H1 (cell line): ENCODE measurements around the gene FRMD4B. TPM values are rescaled to one million over a fixed set of nuclear protein-coding genes. Genes with fewer than 3 reads are reported as not detected.

ENCODE experiments used
- CHD7 ChIP-seq: fragments of 300-600 bp; sonication (generic); IDR thresholded peaks from 2 replicates; pipeline ENCODE4 v1.7.1; 2012; ENCODE audit warnings: low read length, moderate library complexity, mild to moderate bottlenecking, inconsistent platforms; ENCODE audit not compliant: insufficient replicate concordance
- CTCF ChIP-seq, 3 experiments: IDR thresholded peaks; 1 replicate in 2 of 3; 2 replicates in 1 of 3; pipeline versions ENCODE4 v1.5.1 to v1.6.1; 2011; ENCODE audit warnings: low read length in 3 of 3, mild to moderate bottlenecking in 3 of 3, inconsistent platforms in 2 of 3, low read depth in 1 of 3, moderate library complexity in 1 of 3; ENCODE audit not compliant: insufficient read depth in 1 of 3; ENCODE audit errors: control extremely low read depth in 1 of 3
- JUND ChIP-seq: IDR thresholded peaks from 2 replicates; pipeline ENCODE4 v1.6.1; 2011; ENCODE audit warnings: mild to moderate bottlenecking, improper control_type of control experiment, low read length
- RNF2 ChIP-seq: fragments of 200-900, 300-1000 bp; sonication (generic); IDR thresholded peaks from 2 replicates; pipeline ENCODE4 v1.7.1; 2016; ENCODE audit warnings: borderline replicate concordance, low read depth, mild to moderate bottlenecking, antibody characterized with exemption, low read length; ENCODE audit not compliant: poor library complexity, severe bottlenecking; ENCODE audit errors: missing control alignments
- SIRT6 ChIP-seq: IDR thresholded peaks from one replicate; pipeline ENCODE4 v1.7.1; 2012; ENCODE audit warnings: low read length, inconsistent platforms
- SP2 ChIP-seq: IDR thresholded peaks from 2 replicates; pipeline ENCODE4 v1.6.1; 2012; ENCODE audit warnings: mild to moderate bottlenecking, low read length, inconsistent platforms
- TCF12 ChIP-seq: IDR thresholded peaks from 2 replicates; pipeline ENCODE4 v1.6.1; 2011; ENCODE audit warnings: low read depth, mild to moderate bottlenecking, low read length
- TEAD4 ChIP-seq: IDR thresholded peaks from 2 replicates; pipeline ENCODE4 v1.6.1; 2012; ENCODE audit warnings: low read depth, low read length, inconsistent platforms, mixed read lengths
- polyA plus RNA-seq, 7 experiments: library from polyadenylated mRNA; depleted of rRNA in 3 of 7; stranded (reverse) in 5 of 7; unstranded in 2 of 7; fragments of >200 nt in 5 of 7; fragments of 200-250 nt in 2 of 7; gene quantifications; 1 replicate in 5 of 7; 2 replicates in 1 of 7; 4 replicates in 1 of 7; pipeline versions ENCODE4 v1.2.1 to v1.2.3, GENCODE V29; 2011 to 2013; ENCODE audit warnings: missing spikeins in 2 of 7, mixed read lengths in 2 of 7
- total RNA-seq: library from RNA; stranded (reverse); fragmentation: NEBNext Ultra II Directional; extraction: Animal tissue kit (Norgen Biotek cat#: 25700); gene quantifications from 2 replicates; pipeline ENCODE4 v1.2.1, GENCODE V29; 2021

FRMD4B gene
- total and polyA plus RNA-seq, 2 of the 8 experiments (the other 6 are each of a cell fraction or from before 2014, with no cell fraction given) = 2.7 to 7.2 TPM

- TF ChIP-seq CHD7 (no peak), SP2 (no peak), TEAD4 (no peak), RNF2 (no peak), JUND (no peak), CTCF (IDR thresholded peaks at IDR 0.05; ENCODE audit: control extremely low read depth in 1 of 3, insufficient read depth in 1 of 3, low read depth in 1 of 3, low read length in 3 of 3) (no peak), SIRT6 (no peak), TCF12 (no peak)
These were observed 22.7 kb upstream of the FRMD4B start (continued) for GRCh38 chr3:69408542-69408941.
